Stimulated activated CD4-positive, alpha-beta T cell treated with anti-CD3 and anti-CD28 coated beads, Interleukin-15, amount 100 ng/mL, for 1 hour (primary cell): Measurements from ENCODE around the gene DYSF.
"Not testable (repeated sequence)": the region's sequence is repeated elsewhere in the genome, so short reads cannot be mapped to it uniquely, and the experiment has no call there.

Experiments
- DNase-seq, 2 donors: peaks; one replicate each; pipeline ENCODE4 v3.0.0-alpha.2; 2020; ENCODE audit warnings: low read depth in 1 of 2, low spot score in 1 of 2

The DYSF gene

DNA sequence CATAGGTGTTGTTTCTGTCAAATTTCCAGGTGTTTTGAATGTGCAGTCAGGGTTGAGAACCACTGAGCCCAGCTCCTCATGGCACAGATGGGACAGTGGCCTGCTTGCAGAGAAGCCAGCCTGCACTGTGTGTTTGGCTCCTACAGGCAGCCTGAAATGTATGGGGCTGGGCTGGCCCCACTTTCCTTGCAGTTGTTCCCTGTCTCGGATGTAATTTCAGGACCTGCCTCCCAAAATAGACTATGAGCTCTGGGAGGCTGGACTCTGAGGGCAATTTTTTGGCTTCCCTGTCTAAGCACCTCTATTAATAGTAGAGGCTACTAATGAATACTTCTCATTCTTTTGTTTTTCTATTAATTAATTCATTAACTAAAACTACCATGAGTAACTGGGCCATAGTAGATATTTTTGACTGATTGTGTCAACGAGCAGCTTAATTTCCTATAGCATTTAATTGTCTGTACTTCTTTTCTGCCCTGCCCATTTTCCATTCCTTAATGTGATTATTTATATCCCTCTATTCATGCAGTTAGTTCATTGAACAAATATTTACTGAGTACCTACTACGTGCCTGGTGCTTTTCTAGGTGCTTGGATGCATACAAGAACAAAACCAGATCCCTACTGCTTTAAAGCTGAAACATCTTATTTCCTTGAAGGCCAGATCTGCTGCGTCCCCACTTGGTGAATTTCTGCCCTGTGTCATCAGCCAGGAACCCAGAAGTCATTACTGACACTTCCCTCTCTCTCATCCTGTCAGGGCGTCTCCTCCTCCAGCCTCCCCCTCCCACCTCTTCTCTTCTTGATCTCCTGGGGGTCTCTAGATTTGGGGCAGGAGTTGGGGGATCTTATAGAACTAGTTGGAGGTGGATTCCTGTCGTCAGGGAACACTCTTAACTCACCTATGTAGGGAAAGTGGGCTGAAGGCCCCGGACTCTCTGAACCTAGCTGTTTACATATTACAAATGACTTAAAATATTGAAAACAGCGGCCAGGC, 16.3 kb downstream of the DYSF start:
- DNase-seq, result no peak

DNA sequence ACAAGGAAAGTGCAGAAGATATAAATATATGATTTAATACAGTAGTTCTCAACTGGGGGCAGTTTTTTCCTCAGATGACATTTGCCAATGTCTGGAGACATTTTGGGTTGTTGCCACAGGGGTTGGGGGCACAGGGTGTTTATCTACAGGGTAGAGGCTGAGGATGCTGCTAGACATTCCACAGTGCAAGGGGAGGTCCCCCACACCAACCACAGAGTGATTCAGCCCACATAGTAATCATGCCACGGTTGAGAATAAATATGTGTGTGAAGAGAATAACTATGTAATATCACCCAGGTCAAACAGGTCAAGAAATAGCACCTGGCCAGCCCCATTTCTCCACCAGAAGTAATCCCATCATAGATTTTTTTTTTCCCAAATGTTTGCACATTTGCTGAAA, 17.9 kb downstream of the DYSF start:
- no peak for DNase-seq

DNA sequence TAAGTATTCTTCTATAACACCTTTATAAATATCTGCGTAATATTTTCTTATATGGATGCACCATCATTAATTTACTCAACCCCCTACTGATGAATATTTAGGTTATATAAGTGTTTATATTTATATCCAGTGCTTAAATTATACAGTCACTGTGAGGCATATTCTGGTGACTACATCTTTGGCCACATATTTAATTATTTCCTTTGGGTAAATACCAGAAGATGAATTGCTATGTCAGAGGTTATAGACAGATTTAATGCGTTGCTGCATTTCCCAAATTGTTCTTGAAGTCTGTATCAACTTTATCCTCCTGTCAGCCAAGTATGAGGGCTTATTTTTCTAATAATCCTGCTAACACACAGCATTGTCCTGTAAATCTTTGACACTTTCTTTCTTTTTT, 18.7 kb downstream of the DYSF start:
- no peak for DNase-seq

DNA sequence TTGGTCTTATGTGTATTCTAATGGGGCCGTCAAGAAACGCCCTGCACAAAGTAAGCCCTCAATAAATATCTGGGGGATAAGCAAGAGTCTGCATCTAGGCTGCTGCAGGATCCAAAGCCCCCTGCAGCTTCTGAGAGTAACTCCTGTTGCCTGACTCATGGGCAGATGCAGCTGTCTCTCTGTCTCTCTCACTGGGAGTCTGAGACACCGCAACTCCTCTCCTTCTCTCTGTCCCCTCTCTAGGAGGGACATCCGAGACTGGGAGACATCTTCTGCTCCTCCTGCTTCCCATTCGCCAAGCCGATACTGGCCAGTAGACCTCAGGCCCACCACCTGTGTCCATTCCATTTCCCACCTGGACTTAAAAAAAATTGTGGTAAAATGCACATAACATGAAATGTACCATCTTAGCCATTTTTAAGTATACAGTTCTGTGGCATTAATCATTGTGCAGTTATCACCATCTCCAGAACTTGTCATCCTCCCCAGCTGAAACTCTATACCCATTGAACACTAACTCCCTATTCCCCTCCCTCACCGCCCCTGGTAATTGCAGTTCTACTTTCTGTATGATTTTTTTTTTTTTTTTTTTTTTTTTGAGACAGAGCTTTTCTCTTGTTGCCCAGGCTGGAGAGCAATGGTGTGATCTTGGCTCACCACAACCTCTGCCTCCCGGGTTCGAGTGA, 20.1 kb downstream of the DYSF start:
- DNase-seq, result no peak

DNA sequence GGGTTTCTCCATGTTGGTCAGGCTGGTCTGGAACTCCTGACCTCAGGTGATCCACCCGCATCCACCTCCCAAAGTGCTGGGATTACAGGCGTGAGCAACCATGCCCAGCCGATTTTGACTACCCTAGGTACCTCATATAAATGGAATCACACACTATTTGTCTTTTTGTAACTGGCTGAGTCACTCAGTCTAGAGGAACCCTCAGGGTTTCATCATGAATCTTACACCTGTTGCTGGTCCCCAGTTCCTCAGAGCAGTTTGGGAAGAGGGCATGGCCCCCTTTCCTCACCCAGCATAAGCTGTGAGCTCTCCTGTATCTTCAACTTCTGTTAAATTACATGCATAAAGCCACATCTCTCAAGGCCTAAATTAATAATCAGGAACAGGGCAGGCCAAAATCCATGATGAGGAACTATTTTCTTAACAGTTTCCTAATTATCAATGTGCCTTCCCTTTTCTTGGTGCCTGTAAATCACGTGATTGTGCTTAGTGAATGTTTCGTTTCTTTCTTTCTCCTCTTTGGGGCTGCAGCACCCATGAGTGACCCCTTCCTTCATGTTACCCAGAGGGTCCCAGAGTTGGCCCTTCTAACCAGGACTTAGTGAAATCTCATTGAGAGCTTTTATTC, 20.9 kb downstream of the DYSF start:
- no peak for DNase-seq

DNA sequence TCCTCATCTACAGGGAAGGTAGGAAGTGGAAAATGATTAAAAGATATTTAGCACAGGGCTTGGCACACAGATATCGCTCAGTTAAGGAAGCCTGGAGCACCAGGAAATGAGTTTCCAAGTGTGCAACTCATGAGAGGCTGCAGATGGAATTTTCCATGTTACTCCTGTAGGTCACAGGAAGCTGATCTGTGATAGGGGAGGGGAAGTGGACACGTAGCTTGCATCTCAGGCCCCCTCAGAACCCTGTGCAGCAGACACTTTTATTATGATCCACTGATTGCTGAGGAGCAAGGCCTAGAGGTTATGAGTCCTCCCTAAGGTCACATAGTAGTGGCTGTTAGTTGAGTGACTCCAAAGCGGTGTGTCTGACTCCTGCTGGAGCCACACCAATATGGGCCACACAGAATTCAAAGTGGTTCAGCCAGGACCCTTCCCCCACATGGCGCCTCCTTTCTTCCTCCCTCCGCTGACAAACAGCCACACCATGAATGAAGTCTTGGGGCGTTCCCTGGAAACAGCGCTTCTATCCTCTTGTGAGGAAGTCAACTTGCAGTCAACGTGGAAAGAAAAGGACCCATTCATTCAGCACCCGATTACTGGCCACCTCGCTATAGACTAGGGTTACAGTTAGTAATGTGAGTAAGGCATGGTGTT, 21.5 kb downstream of the DYSF start:
- no peak for DNase-seq

DNA sequence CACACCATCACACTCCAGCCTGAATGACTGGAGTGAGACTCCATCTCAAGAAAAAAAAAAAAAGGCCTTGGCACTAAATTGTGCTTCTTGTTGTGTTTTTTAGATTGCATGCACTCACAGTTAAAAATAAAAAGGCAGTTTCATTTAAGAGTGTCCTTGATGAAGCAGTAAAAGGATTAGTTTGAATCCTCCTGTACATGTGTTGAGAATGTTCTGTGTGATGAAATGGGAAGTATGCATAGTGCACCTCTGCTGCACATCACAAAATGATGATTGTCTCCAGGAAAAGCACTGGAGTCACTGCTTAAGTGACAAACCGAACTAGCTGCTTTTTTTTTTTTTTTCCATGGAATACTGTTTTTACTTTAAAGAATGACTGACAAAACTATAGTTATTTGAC, 23.1 kb downstream of the DYSF start:
- DNase-seq, result no peak

DNA sequence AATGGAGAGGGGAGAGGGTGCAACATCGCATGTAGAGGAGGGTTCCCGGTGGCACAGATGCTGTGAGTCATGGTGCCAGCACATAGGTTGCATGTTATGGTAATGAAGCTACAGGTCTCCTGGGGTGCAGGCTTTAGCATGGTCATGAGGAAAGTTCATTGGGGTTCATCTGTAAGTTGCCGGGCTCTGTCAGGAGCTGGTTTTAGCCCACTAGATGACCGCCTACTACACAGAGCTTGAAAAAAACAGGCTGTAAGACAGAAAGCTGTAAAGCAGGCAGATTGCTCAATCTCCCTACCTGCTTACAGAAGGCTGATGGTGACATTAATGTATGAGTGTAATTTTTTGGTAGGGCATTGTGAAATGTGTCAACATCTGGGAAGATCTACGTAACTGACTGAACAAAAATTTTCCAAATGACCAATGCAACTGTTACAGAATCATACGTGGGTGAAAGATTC, 23.9 kb downstream of the DYSF start:
- no peak for DNase-seq

DNA sequence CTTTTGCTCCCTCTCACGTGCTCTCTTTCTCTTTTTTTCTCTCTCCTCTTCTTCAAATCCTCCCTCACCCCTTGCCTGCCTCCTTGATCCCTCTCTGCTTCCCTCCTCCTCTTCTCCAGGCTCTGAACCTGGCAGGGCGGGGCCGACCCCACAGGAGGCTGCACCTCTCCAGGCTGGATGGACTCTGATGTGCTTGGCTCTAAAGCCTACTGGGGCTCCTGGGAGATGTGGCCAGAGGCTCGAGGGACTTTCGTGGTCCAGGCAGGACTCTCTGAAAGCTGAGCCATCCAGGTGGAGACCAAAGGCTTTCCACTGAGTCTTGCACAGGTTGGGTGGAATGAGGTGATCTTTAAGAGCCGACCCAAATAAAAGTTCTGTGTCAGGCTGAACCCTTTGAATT, 25.4 kb downstream of the DYSF start:
- no peak for DNase-seq

DNA sequence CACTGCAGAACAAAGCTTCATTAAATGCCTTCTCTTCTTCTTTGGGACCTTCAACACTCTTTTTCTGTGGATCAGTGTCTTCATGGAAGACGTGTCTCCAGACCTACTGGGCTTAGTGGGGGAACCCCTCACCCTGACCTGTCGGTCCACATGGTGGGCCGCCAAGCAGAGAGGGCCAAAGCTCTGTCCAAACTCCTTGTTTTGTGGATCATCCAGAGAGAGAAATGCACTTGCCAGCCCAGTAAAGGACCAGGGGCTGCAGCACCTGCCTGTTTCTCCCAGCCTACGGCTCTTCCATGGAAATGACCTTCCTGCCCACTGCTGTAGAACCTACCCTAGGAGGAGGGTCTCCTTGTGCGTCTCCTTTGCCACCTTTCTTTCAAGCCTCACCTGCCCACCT, 25.9 kb downstream of the DYSF start:
- DNase-seq, result no peak

DNA sequence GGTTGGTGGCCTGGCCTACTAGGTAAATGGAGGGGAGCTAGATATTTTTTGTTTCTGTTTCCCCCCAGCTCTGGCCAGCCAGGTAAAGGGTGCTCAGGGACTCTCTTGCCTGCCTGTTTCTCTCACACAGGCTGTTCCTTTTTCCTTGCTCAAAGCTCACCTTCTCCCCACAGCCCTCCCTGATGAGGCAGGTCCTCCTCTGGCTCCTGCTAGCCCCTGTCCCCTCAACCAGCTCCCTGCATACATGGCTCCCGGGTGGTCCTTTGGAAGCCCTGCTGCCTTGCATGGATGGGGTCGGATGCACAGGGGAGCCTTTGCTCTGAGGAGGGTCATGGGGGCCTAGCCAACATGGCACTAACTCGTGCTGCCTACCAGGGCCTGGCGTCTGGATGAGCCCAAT, 27.8 kb downstream of the DYSF start:
- no peak for DNase-seq

DNA sequence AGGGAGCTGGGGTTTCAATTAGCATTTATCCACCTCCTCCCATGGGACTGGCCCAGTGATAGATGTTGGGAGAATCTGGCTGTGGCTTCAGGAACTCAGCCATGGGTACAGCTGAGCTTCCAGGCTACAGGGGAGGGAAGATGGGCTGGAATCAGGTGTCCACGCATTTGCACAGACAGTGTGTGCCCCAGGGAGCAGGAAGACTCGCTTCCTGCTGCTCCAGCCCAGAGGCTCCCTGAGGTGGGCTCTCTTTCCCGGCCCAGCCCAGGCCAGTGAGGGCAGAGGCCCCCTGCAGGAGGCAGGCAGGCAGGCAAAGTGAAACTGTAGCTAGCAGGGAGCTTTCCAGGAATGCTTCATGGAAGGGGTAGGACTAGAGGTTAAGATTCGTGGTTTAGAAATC, 28.7 kb downstream of the DYSF start:
- no peak for DNase-seq

DNA sequence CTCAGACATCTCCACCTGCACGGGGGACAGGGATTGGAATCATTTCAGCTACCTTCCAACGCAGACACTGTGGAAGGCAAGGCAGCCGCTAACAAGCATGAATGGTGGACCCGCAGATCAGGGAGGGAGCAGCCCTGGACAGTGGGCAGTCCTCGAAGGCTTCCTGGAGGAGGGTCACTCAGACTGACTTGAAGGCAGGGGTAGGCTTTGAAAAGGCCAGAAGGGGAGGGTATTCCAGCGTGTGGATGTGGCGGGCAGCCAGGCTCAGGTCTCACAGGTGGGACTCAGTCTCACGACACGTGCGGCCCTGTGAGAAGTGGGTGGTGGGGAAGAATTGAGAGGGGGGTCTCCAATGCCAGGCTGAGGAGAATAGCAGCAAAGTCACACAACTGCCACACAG, 29.9 kb downstream of the DYSF start:
- DNase-seq, result no peak

DNA sequence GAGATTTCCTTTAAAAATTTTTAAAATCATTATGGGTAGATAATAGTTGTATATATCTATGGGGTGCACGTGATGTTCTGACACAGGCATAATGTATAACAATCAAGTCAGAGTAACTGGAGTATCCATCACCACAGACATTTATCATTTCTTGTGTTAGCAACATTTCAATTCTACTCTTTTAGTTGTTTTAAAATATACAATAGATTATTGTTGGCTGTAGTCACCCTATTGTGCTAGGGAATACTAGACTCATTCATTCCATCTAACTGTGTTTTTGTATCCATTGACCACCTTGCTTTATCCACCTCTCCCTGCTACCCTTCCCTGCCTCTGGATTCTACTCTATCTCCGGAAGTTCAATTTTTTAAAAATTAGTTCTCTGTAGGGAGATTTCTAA, 31.0 kb downstream of the DYSF start:
- no peak for DNase-seq

DNA sequence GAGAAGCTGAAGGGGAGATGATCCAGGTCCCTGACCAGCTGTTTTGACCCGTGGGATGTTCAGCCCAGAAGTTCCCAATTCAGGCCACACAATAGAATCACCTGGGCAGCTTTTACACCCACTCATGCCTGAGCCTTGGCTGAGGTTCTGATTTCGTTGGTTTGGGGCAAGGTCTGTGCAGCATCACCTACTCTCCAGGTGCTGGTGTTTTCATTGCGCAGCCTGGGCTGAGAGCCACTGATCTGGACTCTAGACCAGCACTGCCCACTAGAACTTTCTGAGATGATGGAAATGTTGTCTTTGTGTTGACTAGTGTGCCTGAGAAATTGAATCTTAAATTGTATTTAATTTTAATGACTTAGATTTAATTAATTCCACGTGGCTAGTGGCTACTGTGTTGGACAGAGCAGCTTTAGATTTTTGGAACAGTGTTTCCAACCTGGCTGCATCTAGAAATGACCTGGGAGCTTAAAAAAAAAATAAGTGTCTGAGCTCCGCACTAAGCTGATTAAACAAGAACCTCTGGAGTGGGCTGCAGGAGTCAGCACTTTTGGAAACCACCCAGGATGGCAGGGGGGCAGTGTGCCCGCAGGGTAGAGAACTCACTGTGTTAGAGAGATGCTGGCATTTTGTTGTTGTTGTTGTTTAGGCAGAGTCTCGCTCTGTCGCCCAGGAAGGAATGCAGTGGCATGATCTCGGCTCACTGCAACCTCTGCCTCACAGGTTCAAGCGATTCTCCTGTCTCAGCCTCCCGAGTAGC, 33.7 kb downstream of the DYSF start:
- DNase-seq, result no peak

DNA sequence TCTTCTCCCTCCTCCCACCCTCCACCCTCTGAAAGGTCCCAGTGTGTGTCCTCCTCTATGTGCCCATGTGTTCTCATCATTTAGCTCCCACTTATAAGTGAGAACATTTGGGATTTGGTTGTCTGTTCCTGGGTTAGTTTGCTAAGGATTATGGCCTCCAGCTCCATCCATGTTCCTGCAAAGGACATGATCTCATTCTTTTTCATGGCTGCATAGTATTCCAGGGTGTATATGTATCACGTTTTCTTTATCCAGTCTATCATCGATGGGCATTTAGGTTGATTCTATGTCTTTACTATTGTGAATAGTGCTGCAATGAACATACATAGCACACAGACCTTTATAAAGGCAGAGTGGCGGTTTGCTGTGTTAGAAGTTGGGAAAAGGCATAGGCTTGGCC, 38.2 kb downstream of the DYSF start:
- not testable (repeated sequence) for DNase-seq

DNA sequence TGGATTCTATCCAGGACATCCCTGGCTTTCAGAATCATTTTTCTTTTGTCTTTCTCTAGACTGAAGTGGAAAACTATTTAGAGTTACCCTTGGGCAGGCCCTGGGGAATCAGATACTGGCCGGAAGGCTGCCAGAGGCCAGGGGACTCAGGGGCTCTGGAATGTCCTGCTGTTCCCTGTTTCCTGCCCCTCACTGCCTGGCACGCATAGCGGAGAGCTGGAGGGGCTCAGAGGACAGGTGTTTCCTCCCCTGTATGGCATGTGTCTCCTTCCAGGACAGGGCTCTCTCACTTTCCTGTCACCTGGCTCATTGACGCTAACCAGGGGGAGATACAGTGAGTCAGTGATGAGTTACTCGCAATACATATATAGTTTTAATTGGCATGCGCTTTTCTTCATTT, 38.8 kb downstream of the DYSF start:
- DNase-seq, result no peak

DNA sequence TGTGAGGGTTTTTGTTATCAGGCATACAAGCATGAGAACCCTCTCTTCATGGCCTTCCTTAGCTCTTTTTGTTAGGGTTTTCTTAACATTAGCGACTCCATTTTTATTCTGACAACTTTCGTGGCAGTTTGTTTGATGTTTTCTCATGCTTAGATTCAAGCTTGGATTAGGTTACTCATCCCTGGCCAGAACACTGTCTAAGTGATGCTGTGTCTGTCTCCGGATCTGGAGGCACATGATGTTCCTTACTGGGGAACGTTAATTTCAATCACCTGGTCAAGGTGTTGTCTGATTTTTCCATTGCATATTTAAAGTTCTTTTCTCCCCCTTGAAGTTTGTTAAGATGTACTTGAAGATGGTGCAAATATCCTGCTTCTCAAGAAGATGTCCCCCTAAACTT, 40.7 kb downstream of the DYSF start:
- no peak for DNase-seq

DNA sequence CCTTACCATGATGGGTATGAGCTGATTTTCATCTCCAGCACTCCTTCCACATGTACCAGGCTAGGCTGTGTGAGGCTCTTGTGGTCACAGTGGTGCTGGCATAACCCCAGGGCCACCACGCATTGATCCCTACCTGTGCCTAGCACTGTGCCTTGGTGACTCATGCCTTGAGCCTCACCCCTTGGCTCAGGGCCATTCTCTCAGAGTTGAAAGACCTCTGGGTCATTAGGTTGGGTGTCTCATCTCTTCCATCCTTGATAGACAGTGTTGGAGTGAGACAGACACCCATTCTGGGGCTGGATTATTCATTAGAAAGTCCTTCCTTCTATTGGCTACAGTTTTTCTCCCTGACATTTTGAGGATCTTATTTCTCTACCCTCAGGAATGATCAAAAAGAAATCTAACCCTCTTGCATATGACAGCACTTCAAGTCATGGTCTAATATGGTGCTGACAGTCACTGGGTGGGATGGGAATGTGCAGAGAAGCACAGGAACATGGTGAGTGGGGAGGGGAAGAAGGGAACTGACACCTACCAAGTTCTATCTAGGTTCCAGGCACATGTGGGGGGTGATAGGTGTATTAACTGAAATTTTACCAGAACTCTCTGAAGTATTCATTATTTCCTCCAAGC, 41.3 kb downstream of the DYSF start:
- DNase-seq, result no peak

DNA sequence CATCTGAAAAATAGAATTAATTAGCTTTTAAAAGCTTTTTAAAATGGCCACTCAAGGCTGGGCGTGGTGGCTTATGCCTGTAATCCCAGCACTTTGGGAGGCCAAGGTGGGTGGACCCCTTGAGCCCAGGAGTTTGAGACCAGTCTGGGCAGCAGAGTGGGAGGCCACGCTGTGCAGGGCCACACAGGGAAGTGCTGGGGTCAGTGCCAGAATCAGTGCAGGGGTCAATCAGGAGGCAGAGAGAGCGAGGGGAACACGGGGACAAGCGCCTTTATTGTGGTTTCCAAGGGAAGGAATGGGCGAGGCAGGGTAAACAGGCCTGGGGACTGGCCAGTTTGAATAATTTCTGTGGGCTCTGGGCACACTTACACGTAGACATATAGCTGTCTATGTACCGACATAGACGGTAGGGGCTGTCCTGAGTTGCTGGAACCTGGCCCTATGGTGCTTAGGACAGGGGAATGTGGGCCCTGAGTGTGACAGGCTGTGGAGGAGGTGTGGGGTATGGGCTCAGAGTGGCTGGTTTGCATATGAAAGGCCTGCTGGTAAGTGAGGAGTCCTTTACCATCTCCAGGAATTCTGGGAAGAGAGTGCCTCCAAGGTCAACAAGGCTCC, 42.9 kb downstream of the DYSF start:
- DNase-seq, result no peak
